HEK293 (cell line): Measurements from ENCODE around the gene SGSM2.

Source experiments
- CTCF ChIA-PET: fragments of 350-600 bp; formaldehyde crosslinking; extraction: SDS; loops from one replicate; lab custom pipeline; 2021; ENCODE audit warnings: antibody characterized with exemption; lab: Yijun Ruan, JAX
- POLR2A ChIA-PET: fragments of 300-600 bp; formaldehyde crosslinking; extraction: SDS; loops from one replicate; lab custom pipeline; 2020; ENCODE audit warnings: antibody characterized with exemption, inconsistent platforms; lab: Yijun Ruan, JAX
- H3K27ac ChIP-seq: fragments of 200-500 bp; sonication (Bioruptor generic); 2 replicates; pipeline ENCODE4 v1.5.1; 2014; ENCODE audit warnings: low read depth, low read length, control low read depth, inconsistent platforms; ENCODE audit errors: extremely low read depth
- H3K36me3 ChIP-seq, 2 experiments: fragments of 200-500 bp in 1 of 2; sonication (Bioruptor generic) in 1 of 2; 1 replicate in 1 of 2; 2 replicates in 1 of 2; pipeline ENCODE4 v1.5.1; 2014 to 2017; ENCODE audit warnings: inconsistent platforms in 2 of 2, low read length in 2 of 2; ENCODE audit not compliant: control insufficient read depth in 2 of 2, insufficient read depth in 1 of 2
- H3K4me1 ChIP-seq: fragments of 200-500 bp; sonication (Bioruptor generic); 2 replicates; pipeline ENCODE4 v1.5.1; 2014; ENCODE audit warnings: mild to moderate bottlenecking, low read length, inconsistent platforms; ENCODE audit not compliant: control insufficient read depth, insufficient read depth
- H3K4me3 ChIP-seq: 2 replicates; pipeline ENCODE4 v1.5.1; 2011; ENCODE audit warnings: low read depth, mild to moderate bottlenecking, control low read depth, low read length, moderate library complexity
- H3K9me3 ChIP-seq: fragments of 200-500 bp; sonication (Bioruptor generic); 2 replicates; pipeline ENCODE4 v1.5.1; 2014; ENCODE audit warnings: low read depth, low read length, inconsistent platforms; ENCODE audit not compliant: control insufficient read depth, insufficient read depth
- PBX3 ChIP-seq: sonication (generic); formaldehyde crosslinking; IDR thresholded peaks from 2 replicates; pipeline ENCODE4 v1.8.1; 2022; ENCODE audit warnings: mild to moderate bottlenecking, moderate library complexity, missing genetic modification reagents
- PRDM10 ChIP-seq: fragments of 450-650 bp; formaldehyde crosslinking; IDR thresholded peaks from 2 replicates; pipeline ENCODE4 v1.5.1; 2016; ENCODE audit warnings: missing biosample characterization, missing genetic modification characterization
- SALL2 ChIP-seq: fragments of 450-650 bp; formaldehyde crosslinking; IDR thresholded peaks from 2 replicates; pipeline ENCODE4 v1.5.0; 2017; ENCODE audit warnings: missing biosample characterization, mild to moderate bottlenecking, missing genetic modification characterization, borderline replicate concordance
- SP3 ChIP-seq: fragments of 450-650 bp; formaldehyde crosslinking; IDR thresholded peaks from 2 replicates; pipeline ENCODE4 v1.5.1; 2016; ENCODE audit warnings: missing biosample characterization, missing genetic modification characterization
- TRIM28 ChIP-seq: IDR thresholded peaks from 2 replicates; pipeline ENCODE4 v1.6.1; 2011; ENCODE audit warnings: low read length, control low read depth, borderline replicate concordance
- ZBTB10 ChIP-seq: fragments of 450-650 bp; formaldehyde crosslinking; IDR thresholded peaks from 2 replicates; pipeline ENCODE4 v1.5.1; 2016; ENCODE audit warnings: missing biosample characterization, missing genetic modification characterization
- ZBTB8A ChIP-seq: fragments of 450-650 bp; formaldehyde crosslinking; IDR thresholded peaks from 2 replicates; pipeline ENCODE4 v1.5.1; 2016; ENCODE audit warnings: missing biosample characterization, missing genetic modification characterization
- ZEB2 ChIP-seq: fragments of 450-650 bp; formaldehyde crosslinking; IDR thresholded peaks from 2 replicates; pipeline ENCODE4 v1.5.1; 2016; ENCODE audit warnings: missing biosample characterization, missing genetic modification characterization
- ZFHX2 ChIP-seq: fragments of 450-650 bp; formaldehyde crosslinking; conservative IDR thresholded peaks from 2 replicates; pipeline ENCODE4 v1.5.1; 2016; ENCODE audit warnings: missing biosample characterization, missing genetic modification characterization
- ZNF133 ChIP-seq: fragments of 450-650 bp; formaldehyde crosslinking; IDR thresholded peaks from 2 replicates; pipeline ENCODE4 v1.5.1; 2016; ENCODE audit warnings: missing biosample characterization, missing genetic modification characterization
- ZNF175 ChIP-seq: fragments of 450-650 bp; formaldehyde crosslinking; IDR thresholded peaks from 2 replicates; pipeline ENCODE4 v1.5.1; 2016; ENCODE audit warnings: missing biosample characterization, missing genetic modification characterization
- ZNF223 ChIP-seq: fragments of 450-650 bp; formaldehyde crosslinking; IDR thresholded peaks from 2 replicates; pipeline ENCODE4 v1.5.1; 2016; ENCODE audit warnings: missing biosample characterization, missing genetic modification characterization
- ZNF24 ChIP-seq: fragments of 450-650 bp; formaldehyde crosslinking; IDR thresholded peaks from 2 replicates; pipeline ENCODE4 v1.5.1; 2016; ENCODE audit warnings: missing biosample characterization, missing genetic modification characterization
- ZNF274 ChIP-seq, 2 experiments: fragments of 200-500 bp in 1 of 2; fragments of 450-650 bp in 1 of 2; sonication (Bioruptor generic) in 1 of 2; formaldehyde crosslinking in 1 of 2; IDR thresholded peaks; 2 replicates each; pipeline versions ENCODE4 v1.5.1 to v1.6.1; 2014 to 2016; ENCODE audit warnings: borderline replicate concordance in 1 of 2, inconsistent platforms in 1 of 2, low read length in 1 of 2, missing biosample characterization in 1 of 2, missing genetic modification characterization in 1 of 2
- ZNF302 ChIP-seq: fragments of 450-650 bp; formaldehyde crosslinking; IDR thresholded peaks from 2 replicates; pipeline ENCODE4 v1.5.1; 2016; ENCODE audit warnings: missing biosample characterization, missing genetic modification characterization, low read depth
- ZNF324 ChIP-seq: fragments of 450-650 bp; formaldehyde crosslinking; IDR thresholded peaks from 2 replicates; pipeline ENCODE4 v1.5.1; 2016; ENCODE audit warnings: missing biosample characterization, missing genetic modification characterization
- ZNF394 ChIP-seq: fragments of 450-650 bp; formaldehyde crosslinking; IDR thresholded peaks from 2 replicates; pipeline ENCODE4 v1.5.1; 2016; ENCODE audit warnings: missing biosample characterization, missing genetic modification characterization, mild to moderate bottlenecking, moderate library complexity, borderline replicate concordance
- ZNF404 ChIP-seq: fragments of 450-650 bp; formaldehyde crosslinking; IDR thresholded peaks from 2 replicates; pipeline ENCODE4 v1.5.1; 2017; ENCODE audit warnings: missing biosample characterization, missing genetic modification characterization
- ZNF423 ChIP-seq: fragments of 450-650 bp; formaldehyde crosslinking; IDR thresholded peaks from 2 replicates; pipeline ENCODE4 v1.5.1; 2016; ENCODE audit warnings: missing biosample characterization, missing genetic modification characterization
- ZNF549 ChIP-seq: fragments of 450-650 bp; IDR thresholded peaks from 2 replicates; pipeline ENCODE4 v1.5.1; 2018; ENCODE audit warnings: missing biosample characterization, missing genetic modification characterization, mild to moderate bottlenecking, inconsistent platforms, moderate library complexity
- ZNF610 ChIP-seq: fragments of 450-650 bp; formaldehyde crosslinking; IDR thresholded peaks from 2 replicates; pipeline ENCODE4 v1.5.1; 2016; ENCODE audit warnings: missing biosample characterization, missing genetic modification characterization, borderline replicate concordance
- ZNF621 ChIP-seq: fragments of 450-650 bp; formaldehyde crosslinking; IDR thresholded peaks from 2 replicates; pipeline ENCODE4 v1.5.1; 2017; ENCODE audit warnings: missing biosample characterization, missing genetic modification characterization
- ZNF624 ChIP-seq: fragments of 450-650 bp; formaldehyde crosslinking; IDR thresholded peaks from 2 replicates; pipeline ENCODE4 v1.5.1; 2017; ENCODE audit warnings: missing biosample characterization, missing genetic modification characterization
- ZNF629 ChIP-seq: fragments of 450-650 bp; formaldehyde crosslinking; IDR thresholded peaks from 2 replicates; pipeline ENCODE4 v1.5.1; 2017; ENCODE audit warnings: missing biosample characterization, missing genetic modification characterization
- ZNF692 ChIP-seq: fragments of 450-650 bp; formaldehyde crosslinking; IDR thresholded peaks from 2 replicates; pipeline ENCODE4 v1.5.1; 2016; ENCODE audit warnings: missing biosample characterization, missing genetic modification characterization
- ZNF830 ChIP-seq: fragments of 450-650 bp; IDR thresholded peaks from 2 replicates; pipeline ENCODE4 v1.5.0; 2018; ENCODE audit warnings: missing biosample characterization, missing genetic modification characterization, low read depth, mild to moderate bottlenecking, moderate library complexity

Gene SGSM2

GRCh38 chr17:2392252-2393173 is 55.2 kb downstream of the SGSM2 start:
- CTCF ChIA-PET, result interaction anchor here (0.6 to 4.6 kb wide), 6 partner anchors 10 to 332 kb away, joined by 3 to 48 read pairs (median 6); no protein-coding TSS in a partner anchor
- POLR2A ChIA-PET, result interaction anchor here (0.6 to 2.4 kb wide), 9 partner anchors 9 to 200 kb away, joined by 3 to 20 read pairs (median 4); partner anchors contain the start of genes PAFAH1B1, SMG6, SRR and TSR1
- no peak for TF ChIP-seq ZNF223 (tag by site-specific recombination)
- TF ChIP-seq ZEB2 (tag by site-specific recombination), result no peak
- TF ChIP-seq ZNF610 (tag by site-specific recombination), result no peak
- TF ChIP-seq ZNF423, result peak; percentile 52; the same call in 1 of the 2 replicates
- no peak for TF ChIP-seq ZNF830
- TF ChIP-seq ZNF302 (tag by site-specific recombination), result no peak
- TF ChIP-seq ZNF629 (tag by site-specific recombination), result 0 out of 2 replicates have a peak, but pooled peaks have one; percentile 53
- TF ChIP-seq ZNF133, result no peak
- no peak for TF ChIP-seq PRDM10
- peak; percentile 25 for TF ChIP-seq ZBTB8A (tag by site-specific recombination)
- TF ChIP-seq ZFHX2, result peak; percentile 95
- no peak; the same call in 1 of the 2 replicates for TF ChIP-seq ZNF692 (tag by site-specific recombination)
- no peak for TF ChIP-seq ZNF175 (tag by site-specific recombination)
- peak; percentile 21; the same call in 1 of the 2 replicates for TF ChIP-seq SP3 (tag by site-specific recombination)
- no peak for TF ChIP-seq ZNF24
- TF ChIP-seq ZNF324 (tag by site-specific recombination), result no peak
- TF ChIP-seq ZBTB10 (tag by site-specific recombination), result no peak
- no peak for TF ChIP-seq ZNF549 (tag by site-specific recombination)
- TF ChIP-seq ZNF394 (tag by site-specific recombination), result no peak
- peak; percentile 90; the same call in 1 of the 2 replicates for TF ChIP-seq PBX3 (CRISPR knock-in tag)
- TF ChIP-seq TRIM28, result no peak
- TF ChIP-seq ZNF621 (tag by site-specific recombination), result no peak
- no peak for TF ChIP-seq SALL2
- TF ChIP-seq ZNF274 (IDR thresholded peaks at IDR 0.05; ENCODE audit: low read length), result no peak
- TF ChIP-seq ZNF274 (tag by site-specific recombination; IDR thresholded peaks at IDR 0.05; ENCODE audit: borderline replicate concordance), result no peak
- TF ChIP-seq ZNF624, result no peak
- no peak for TF ChIP-seq ZNF404

More at GRCh38 chr17:2392252-2393173, 55.2 kb downstream of the SGSM2 start:
- peak overlapping the region; percentile 97 for H3K27ac ChIP-seq
- peak overlapping the region; percentile 65 for H3K4me3 ChIP-seq
- peaks cover 0 to 2% of the 10 kb centered on the region in 2 experiments; a peak in 2 of 3 replicates for H3K36me3 ChIP-seq
- H3K9me3 ChIP-seq, result no peaks in the 10 kb centered on the region
- H3K4me1 ChIP-seq, result peaks cover 36% of the 10 kb centered on the region
